ENCODE results near the gene DNASE1L3. TPM values are rescaled to one million over a fixed set of nuclear protein-coding genes. Genes with fewer than 3 reads are reported as not detected.

DNASE1L3 gene
- total and polyA plus RNA-seq, 2 donors (not counting 3 experiments of a cell fraction or from before 2014, with no cell fraction given): 0.95 to 1.3 TPM

DNA sequence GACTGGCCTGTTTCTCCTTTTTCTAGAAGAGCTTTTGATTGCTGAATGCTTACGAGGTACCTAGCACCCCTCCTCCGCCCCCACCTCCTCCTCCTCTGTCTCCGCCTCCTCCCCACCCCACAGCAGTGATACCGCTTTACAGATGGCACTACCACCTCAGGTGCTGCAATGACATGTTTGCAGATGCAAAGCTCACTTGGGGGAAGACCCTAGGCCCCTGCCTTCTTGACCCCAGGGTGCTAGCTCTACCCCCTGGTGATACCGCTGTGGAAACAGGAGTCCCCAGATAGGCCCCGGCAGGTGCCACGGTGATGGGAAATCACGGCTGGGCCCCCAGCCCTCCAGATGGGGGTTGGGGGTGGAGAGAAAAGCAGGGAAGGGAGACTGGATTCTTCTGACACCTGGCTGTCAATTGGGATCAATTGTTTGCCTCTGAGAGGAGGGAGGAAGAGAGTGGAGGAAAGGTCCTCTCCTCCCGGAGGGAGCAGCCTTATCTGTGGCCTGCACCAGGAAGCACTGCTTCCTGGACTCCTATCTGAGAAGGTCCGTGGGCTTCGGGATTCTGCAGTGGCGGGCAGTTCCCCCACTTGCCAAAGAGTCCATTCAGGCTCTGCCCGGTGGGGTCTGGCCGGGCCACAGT lies 37.6 kb downstream of the DNASE1L3 start:
- Histone ChIP-seq H2AFZ (ENCODE audit: low read depth, low read length) (no peak overlapping the region), H3K36me3 (ENCODE audit: control insufficient read depth in 2 of 2, extremely low read depth in 1 of 2, insufficient read depth in 2 of 2, low read length in 2 of 2) (peaks cover 21 to 28% of the 10 kb centered on the region in 2 experiments), H3K9me1 (replicated peaks; ENCODE audit: control insufficient read depth, extremely low read depth, insufficient read depth, low read length) (no peaks in the 10 kb centered on the region), H3K4me1 (ENCODE audit: control insufficient read depth, extremely low read depth, insufficient read depth, low read length) (peaks cover 39% of the 10 kb centered on the region), H3K27ac (ENCODE audit: insufficient read depth, low read depth, low read length) (no peak overlapping the region), H3K27me3 (ENCODE audit: control insufficient read depth in 2 of 2, insufficient read depth in 2 of 2, low read length in 2 of 2) (no peaks in the 10 kb centered on the region), H3K4me3 (replicated peaks in 1 of 3; ENCODE audit: insufficient read depth in 1 of 3, low read depth in 1 of 3, low read length in 3 of 3) (no peak overlapping the region), H3K9me3 (replicated peaks; ENCODE audit: control insufficient read depth, insufficient read depth, low read length) (no peaks in the 10 kb centered on the region), H3K4me2 (ENCODE audit: insufficient read depth, low read length) (peak overlapping the region; percentile 21), H3K79me2 (ENCODE audit: control insufficient read depth, insufficient read depth, low read length) (no peaks in the 10 kb centered on the region), H3K9ac (replicated peaks; ENCODE audit: extremely low read depth, insufficient read depth, low read length) (no peak overlapping the region), H4K20me1 (replicated peaks; ENCODE audit: control insufficient read depth, extremely low read depth, insufficient read depth, low read length) (no peaks in the 10 kb centered on the region)
- CTCF ChIA-PET: interaction anchor here (0.6 to 2.0 kb wide), 6 partner anchors 8 to 217 kb away, joined by 3 to 6 read pairs (median 4); no protein-coding TSS in a partner anchor
- no TSS peak for BruUV-seq (replicated peaks)
- POLR2A ChIA-PET: no interaction called here
- peak; percentile 67 for TF ChIP-seq GATA2 (IDR thresholded peaks at IDR 0.05; ENCODE audit: insufficient read depth, insufficient read length, low read depth, low read length)
- peak; percentile 17 for TF ChIP-seq POLR2A (IDR thresholded peaks at IDR 0.05; ENCODE audit: low read depth, low read length)
- peak; percentile 52 for TF ChIP-seq POLR2AphosphoS5 (IDR thresholded peaks at IDR 0.05; ENCODE audit: insufficient read depth, low read depth, low read length)
- no peak for TF ChIP-seq FOS (IDR thresholded peaks at IDR 0.05; ENCODE audit: borderline replicate concordance, insufficient read depth, low read length)
- no peak for TF ChIP-seq EZH2 (IDR thresholded peaks at IDR 0.05; ENCODE audit: borderline replicate concordance, low read depth, low read length, severe bottlenecking)
- peak; percentile 68 for DNase-seq (ENCODE audit: low read depth, low spot score)
- intact Hi-C loops (cut with micrococcal nuclease) (no loop called here), dilution Hi-C loops (cut with MboI; ENCODE audit: extremely low pct_ligation_motif_present, low sequenced_read_pairs) (no loop called here)
- FAIRE-seq: no peak

DNA sequence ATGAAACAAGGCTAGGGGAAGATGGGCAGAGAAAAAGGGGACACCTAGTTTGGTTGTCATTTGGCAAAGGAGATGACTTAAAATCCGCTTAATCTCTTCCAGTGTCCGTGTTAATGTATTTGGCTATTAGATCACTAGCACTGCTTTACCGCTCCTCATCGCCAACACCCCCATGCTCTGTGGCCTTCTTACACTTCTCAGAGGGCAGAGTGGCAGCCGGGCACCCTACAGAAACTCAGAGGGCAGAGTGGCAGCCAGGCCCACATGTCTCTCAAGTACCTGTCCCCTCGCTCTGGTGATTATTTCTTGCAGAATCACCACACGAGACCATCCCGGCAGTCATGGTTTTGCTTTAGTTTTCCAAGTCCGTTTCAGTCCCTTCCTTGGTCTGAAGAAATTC lies 39.6 kb downstream of the DNASE1L3 start:
- Histone ChIP-seq H3K4me3 (replicated peaks in 1 of 3; ENCODE audit: insufficient read depth in 1 of 3, low read depth in 1 of 3, low read length in 3 of 3) (no peak overlapping the region), H3K36me3 (ENCODE audit: control insufficient read depth in 2 of 2, extremely low read depth in 1 of 2, insufficient read depth in 2 of 2, low read length in 2 of 2) (peaks cover 25 to 35% of the 10 kb centered on the region in 2 experiments), H3K4me2 (ENCODE audit: insufficient read depth, low read length) (no peak overlapping the region), H3K9me1 (replicated peaks; ENCODE audit: control insufficient read depth, extremely low read depth, insufficient read depth, low read length) (no peaks in the 10 kb centered on the region), H3K9ac (replicated peaks; ENCODE audit: extremely low read depth, insufficient read depth, low read length) (no peak overlapping the region), H3K9me3 (replicated peaks; ENCODE audit: control insufficient read depth, insufficient read depth, low read length) (no peaks in the 10 kb centered on the region), H3K27me3 (ENCODE audit: control insufficient read depth in 2 of 2, insufficient read depth in 2 of 2, low read length in 2 of 2) (no peaks in the 10 kb centered on the region), H3K4me1 (ENCODE audit: control insufficient read depth, extremely low read depth, insufficient read depth, low read length) (peaks cover 37% of the 10 kb centered on the region), H4K20me1 (replicated peaks; ENCODE audit: control insufficient read depth, extremely low read depth, insufficient read depth, low read length) (no peaks in the 10 kb centered on the region), H3K79me2 (ENCODE audit: control insufficient read depth, insufficient read depth, low read length) (peaks cover 1% of the 10 kb centered on the region), H2AFZ (ENCODE audit: low read depth, low read length) (no peak overlapping the region), H3K27ac (ENCODE audit: insufficient read depth, low read depth, low read length) (no peak overlapping the region)
- dilution Hi-C loops (cut with MboI; ENCODE audit: extremely low pct_ligation_motif_present, low sequenced_read_pairs): no loop called here
- no peak for FAIRE-seq
- TF ChIP-seq, protein P1, sequence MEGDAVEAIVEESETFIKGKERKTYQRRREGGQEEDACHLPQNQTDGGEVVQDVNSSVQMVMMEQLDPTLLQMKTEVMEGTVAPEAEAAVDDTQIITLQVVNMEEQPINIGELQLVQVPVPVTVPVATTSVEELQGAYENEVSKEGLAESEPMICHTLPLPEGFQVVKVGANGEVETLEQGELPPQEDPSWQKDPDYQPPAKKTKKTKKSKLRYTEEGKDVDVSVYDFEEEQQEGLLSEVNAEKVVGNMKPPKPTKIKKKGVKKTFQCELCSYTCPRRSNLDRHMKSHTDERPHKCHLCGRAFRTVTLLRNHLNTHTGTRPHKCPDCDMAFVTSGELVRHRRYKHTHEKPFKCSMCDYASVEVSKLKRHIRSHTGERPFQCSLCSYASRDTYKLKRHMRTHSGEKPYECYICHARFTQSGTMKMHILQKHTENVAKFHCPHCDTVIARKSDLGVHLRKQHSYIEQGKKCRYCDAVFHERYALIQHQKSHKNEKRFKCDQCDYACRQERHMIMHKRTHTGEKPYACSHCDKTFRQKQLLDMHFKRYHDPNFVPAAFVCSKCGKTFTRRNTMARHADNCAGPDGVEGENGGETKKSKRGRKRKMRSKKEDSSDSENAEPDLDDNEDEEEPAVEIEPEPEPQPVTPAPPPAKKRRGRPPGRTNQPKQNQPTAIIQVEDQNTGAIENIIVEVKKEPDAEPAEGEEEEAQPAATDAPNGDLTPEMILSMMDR (IDR thresholded peaks at IDR 0.05; ENCODE audit: extremely low read depth in 1 of 2, insufficient read depth in 1 of 2, low read depth in 1 of 2, low read length in 2 of 2): no peak
- TF ChIP-seq, protein P2, sequence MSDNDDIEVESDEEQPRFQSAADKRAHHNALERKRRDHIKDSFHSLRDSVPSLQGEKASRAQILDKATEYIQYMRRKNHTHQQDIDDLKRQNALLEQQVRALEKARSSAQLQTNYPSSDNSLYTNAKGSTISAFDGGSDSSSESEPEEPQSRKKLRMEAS (IDR thresholded peaks at IDR 0.05; ENCODE audit: insufficient read depth, insufficient read length): no peak
- TF ChIP-seq JUN (IDR thresholded peaks at IDR 0.05; ENCODE audit: borderline replicate concordance, insufficient read depth, insufficient read length, low read depth): no peak
- TF ChIP-seq MYC (IDR thresholded peaks at IDR 0.05; ENCODE audit: low read depth, low read length): no peak
- TF ChIP-seq POLR2AphosphoS5 (IDR thresholded peaks at IDR 0.05; ENCODE audit: insufficient read depth, low read depth, low read length): no peak
- TF ChIP-seq FOS (IDR thresholded peaks at IDR 0.05; ENCODE audit: borderline replicate concordance, insufficient read depth, low read length): no peak
- no peak for TF ChIP-seq GATA2 (IDR thresholded peaks at IDR 0.05; ENCODE audit: insufficient read depth, insufficient read length, low read depth, low read length)
- TF ChIP-seq EZH2 (IDR thresholded peaks at IDR 0.05; ENCODE audit: borderline replicate concordance, low read depth, low read length, severe bottlenecking): no peak
- no peak for TF ChIP-seq POLR2A (IDR thresholded peaks at IDR 0.05; ENCODE audit: low read depth, low read length)
- POLR2A ChIA-PET: no interaction called here
- CTCF ChIA-PET: interaction anchor here (1.3 kb wide), 1 partner anchor 8 kb away, joined by 4 read pairs; no protein-coding TSS in a partner anchor
- intact Hi-C loops (cut with micrococcal nuclease): no loop called here
- BruUV-seq (replicated peaks): no TSS peak
- DNase-seq (ENCODE audit: low read depth, low spot score): no peak

Measured in endothelial cell of umbilical vein (primary cell).